Astrocyte of the cerebellum (primary cell): ENCODE data around the gene GRIK2.
A peak's percentile ranks its signal among the peaks of the same experiment; 100 is the strongest.

Experiments used
- DNase-seq: peaks from one replicate; pipeline ENCODE4 v3.0.0-alpha.2; 2011; ENCODE audit warnings: low read depth
- H3K4me3 ChIP-seq: 2 replicates; pipeline ENCODE4 v1.5.1; 2011; ENCODE audit warnings: mild to moderate bottlenecking, low read depth, low read length, moderate library complexity
- CTCF ChIP-seq: IDR thresholded peaks from 2 replicates; pipeline ENCODE4 v1.5.1; 2012; ENCODE audit warnings: low read length, low read depth, moderate library complexity, mild to moderate bottlenecking; ENCODE audit errors: missing control alignments
- in situ Hi-C: cut with HindIII; loops from 2 replicates; pipeline ENCODE4 v1.10.0; 2017; ENCODE audit warnings: low sequenced_read_pairs

GRIK2 gene

DNA sequence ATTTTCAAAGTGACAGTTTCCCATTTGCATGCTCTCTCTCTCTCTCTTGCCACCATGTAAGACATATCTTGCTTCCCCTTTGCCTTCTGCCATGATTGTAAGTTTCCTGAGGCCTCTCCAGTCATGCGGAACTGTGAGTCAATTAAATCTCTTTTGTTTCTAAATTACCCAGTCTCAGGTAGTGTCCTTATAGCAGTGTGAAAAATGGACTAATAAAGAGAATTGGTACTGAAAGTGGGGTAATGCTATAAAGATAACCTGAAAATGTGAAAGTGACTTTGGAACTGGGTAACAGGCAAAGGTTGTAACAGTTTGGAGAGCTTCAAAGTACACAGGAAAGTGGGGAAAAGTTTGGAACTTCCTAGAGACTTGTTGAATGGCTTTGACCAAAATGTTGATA, 389.8 kb downstream of the GRIK2 start:
- in situ Hi-C loops = no loop called here
- TF ChIP-seq CTCF = no peak
- DNase-seq = no peak
- no peak overlapping the region for H3K4me3 ChIP-seq

DNA sequence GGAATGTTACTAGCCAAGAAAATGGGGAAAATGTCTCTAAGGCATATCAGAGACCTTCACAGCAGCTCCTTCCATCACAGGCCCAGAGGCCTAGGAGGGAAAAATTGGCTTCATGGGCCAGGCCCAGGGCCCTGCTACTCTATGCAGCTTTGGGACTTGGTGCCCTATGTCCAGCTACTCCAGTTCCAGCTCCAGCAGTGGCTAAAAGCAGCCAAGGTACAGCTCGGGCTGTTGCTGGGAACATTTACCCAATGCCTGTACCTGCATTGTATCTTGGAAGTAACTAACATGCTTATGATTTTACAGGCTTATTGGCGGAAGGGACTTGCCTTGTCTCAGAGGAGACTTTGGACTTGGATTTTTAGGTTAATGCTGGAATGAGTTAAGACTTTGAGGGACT, 390.6 kb downstream of the GRIK2 start:
- no peak for DNase-seq
- in situ Hi-C loops = no loop called here
- no peak overlapping the region for H3K4me3 ChIP-seq
- TF ChIP-seq CTCF = no peak

GRCh38 chr6:101799531-101799930, 406.0 kb downstream of the GRIK2 start:
- no peak for TF ChIP-seq CTCF
- no peak for DNase-seq
- in situ Hi-C loops = no loop called here
- no peak overlapping the region for H3K4me3 ChIP-seq

DNA sequence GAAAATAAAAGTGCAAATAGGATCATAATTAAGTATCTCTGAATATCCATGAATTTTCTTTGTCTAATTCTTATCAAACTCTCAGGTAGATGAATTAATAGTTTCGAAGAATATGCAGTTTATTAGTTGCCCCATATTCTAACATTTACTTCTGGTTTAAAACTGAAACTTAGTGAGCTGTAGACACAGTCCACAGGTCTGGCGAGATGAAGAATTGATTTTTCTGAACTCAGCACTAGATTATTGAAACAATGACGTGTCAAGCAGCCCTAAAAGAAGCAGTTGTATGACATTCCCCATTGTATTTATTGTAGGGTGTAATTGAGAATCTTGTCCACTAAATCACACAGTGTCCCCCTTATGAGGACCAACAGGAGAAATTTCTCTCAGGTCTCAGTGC, 407.1 kb downstream of the GRIK2 start:
- no peak for DNase-seq
- TF ChIP-seq CTCF = no peak
- in situ Hi-C loops = loop anchor here (10.0 kb wide), 1 partner anchor 396 kb away; no protein-coding TSS in a partner anchor
- H3K4me3 ChIP-seq = no peak overlapping the region

DNA sequence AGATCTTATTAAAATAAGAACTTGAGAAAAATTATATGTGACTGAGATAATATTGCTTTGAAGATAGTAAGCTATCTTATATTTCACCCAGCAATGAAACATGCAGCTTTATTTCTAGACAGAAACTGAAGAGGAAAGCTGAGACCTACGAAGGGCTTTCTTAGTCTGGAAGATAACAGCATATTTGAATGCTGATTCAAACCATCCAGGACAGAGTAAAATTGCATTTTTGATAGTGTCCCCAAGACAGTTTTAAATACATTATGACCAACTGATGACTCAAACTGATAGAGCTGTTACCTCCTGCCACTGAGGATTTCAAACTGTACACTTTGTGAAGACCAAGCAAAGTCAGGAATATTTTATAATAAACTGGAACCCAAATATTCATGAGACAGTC, 409.6 kb downstream of the GRIK2 start:
- no peak for DNase-seq
- TF ChIP-seq CTCF = no peak
- in situ Hi-C loops = loop anchor here (10.0 kb wide), 1 partner anchor 398 kb away; no protein-coding TSS in a partner anchor
- H3K4me3 ChIP-seq = no peak overlapping the region

- no peak for TF ChIP-seq CTCF
- in situ Hi-C loops = loop anchor here (5.0 to 10.0 kb wide), 2 partner anchors 71 to 401 kb away; no protein-coding TSS in a partner anchor
- DNase-seq = peak; percentile 87
- H3K4me3 ChIP-seq = no peak overlapping the region
Measured at GRCh38 chr6:101806241-101806640, 412.7 kb downstream of the GRIK2 start.

DNA sequence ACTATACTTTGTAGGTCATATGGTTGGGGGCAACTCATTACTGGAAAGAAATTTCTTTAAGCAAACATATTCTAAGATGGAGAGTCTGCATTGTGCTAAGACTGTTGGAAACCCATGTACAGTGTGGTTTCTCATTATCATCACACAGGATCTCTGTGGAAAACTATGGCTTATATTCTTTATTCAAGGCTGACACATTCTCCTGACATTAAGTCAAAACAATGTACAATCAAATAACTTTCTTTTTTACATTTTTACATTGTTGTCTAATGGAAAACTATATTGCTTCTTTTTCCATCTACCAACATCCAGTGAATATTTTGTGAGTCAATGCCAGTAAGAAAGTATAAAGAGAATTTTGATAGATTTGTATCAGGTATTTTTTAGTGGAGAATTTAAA, 417.6 kb downstream of the GRIK2 start:
- no peak for TF ChIP-seq CTCF
- no peak for DNase-seq
- in situ Hi-C loops = no loop called here
- H3K4me3 ChIP-seq = no peak overlapping the region
